NB4 (cell line): Measurements from ENCODE around the gene BACE2.

ENCODE experiments used
- CTCF ChIP-seq: IDR thresholded peaks from one replicate; pipeline ENCODE4 v1.5.1; 2012; ENCODE audit warnings: low read depth, low read length
- MYC ChIP-seq: IDR thresholded peaks from 2 replicates; pipeline ENCODE4 v1.6.1; 2011; ENCODE audit warnings: low read depth, low read length
- POLR2A ChIP-seq: IDR thresholded peaks from 2 replicates; pipeline ENCODE4 v1.6.1; 2011; ENCODE audit warnings: mild to moderate bottlenecking; ENCODE audit not compliant: insufficient read length; ENCODE audit errors: extremely low read depth

GRCh38 chr21:41139275-41139674, 28.7 kb upstream of the BACE2 start:
- TF ChIP-seq CTCF = no peak
- TF ChIP-seq POLR2A = no peak
- TF ChIP-seq MYC = no peak
